A673 (cell line): ENCODE results near the gene C9orf85.

Experiments used
- CTCF ChIP-seq: fragments of 300-800, 200-600 bp; sonication (generic); conservative IDR thresholded peaks from 2 replicates; pipeline ENCODE4 v1.5.1; 2017; ENCODE audit warnings: low read depth, mild to moderate bottlenecking, antibody characterized with exemption, low read length, moderate library complexity, mixed read lengths
- EZH2 ChIP-seq: fragments of 200-600 bp; sonication (generic); IDR thresholded peaks from 2 replicates; pipeline ENCODE4 v1.6.1; 2017; ENCODE audit warnings: borderline replicate concordance, low read depth, mild to moderate bottlenecking, mixed read lengths, antibody characterized with exemption, low read length; ENCODE audit not compliant: poor library complexity, severe bottlenecking

- TF ChIP-seq CTCF = no peak
- TF ChIP-seq EZH2 = no peak
These were observed 13.1 kb downstream of the C9orf85 start for GRCh38 chr9:71924576-71924975.
